GM15510 (cell line): ENCODE measurements around the gene C1D.

Experiments used
- POLR2A ChIP-seq: IDR thresholded peaks from 3 replicates; pipeline ENCODE4 v1.6.1; 2011; ENCODE audit warnings: borderline replicate concordance; ENCODE audit not compliant: insufficient read length; ENCODE audit errors: extremely low read depth

C1D gene

GRCh38 chr2:68032702-68033101 is 30.1 kb downstream of the C1D start:
- no peak for TF ChIP-seq POLR2A

GRCh38 chr2:68031542-68032160 is 31.2 kb downstream of the C1D start:
- TF ChIP-seq POLR2A = no peak

- TF ChIP-seq POLR2A = no peak
Measured at GRCh38 chr2:68031043-68031442, 31.8 kb downstream of the C1D start.

- TF ChIP-seq POLR2A = no peak
Measured at GRCh38 chr2:68030529-68030928, 32.3 kb downstream of the C1D start.

- no peak for TF ChIP-seq POLR2A
Measured at GRCh38 chr2:68027959-68028358, 34.8 kb downstream of the C1D start.

- TF ChIP-seq POLR2A = no peak
Measured at GRCh38 chr2:68024450-68024849, 38.4 kb downstream of the C1D start.

GRCh38 chr2:68023904-68024303 is 38.9 kb downstream of the C1D start:
- no peak for TF ChIP-seq POLR2A

GRCh38 chr2:68018727-68019126 is 44.1 kb downstream of the C1D start:
- no peak for TF ChIP-seq POLR2A

- no peak for TF ChIP-seq POLR2A
Measured at GRCh38 chr2:68009526-68009925, 53.3 kb downstream of the C1D start.

- no peak for TF ChIP-seq POLR2A
Measured at GRCh38 chr2:68000170-68000825, 62.5 kb downstream of the C1D start.

GRCh38 chr2:67999332-67999731 is 63.5 kb downstream of the C1D start:
- TF ChIP-seq POLR2A = no peak

- no peak for TF ChIP-seq POLR2A
Measured at GRCh38 chr2:67997903-67998302, 64.9 kb downstream of the C1D start.

- no peak for TF ChIP-seq POLR2A
Measured at GRCh38 chr2:67997528-67997900, 65.3 kb downstream of the C1D start.

GRCh38 chr2:67996772-67997527 is 65.9 kb downstream of the C1D start:
- no peak for TF ChIP-seq POLR2A

GRCh38 chr2:67994716-67995115 is 68.1 kb downstream of the C1D start:
- TF ChIP-seq POLR2A = no peak

- TF ChIP-seq POLR2A = no peak
Measured at GRCh38 chr2:67993329-67993728, 69.5 kb downstream of the C1D start.

- no peak for TF ChIP-seq POLR2A
Measured at GRCh38 chr2:67991456-67991855, 71.3 kb downstream of the C1D start.
